SK-N-SH treated with all-trans-retinoic acid at 6 μM for 48 hours (cell line): ENCODE measurements around the gene EDIL3.
A peak's percentile ranks its signal among the peaks of the same experiment; 100 is the strongest.

Experiments
- ATAC-seq: fragments of 200-7000 bp; cut with Tn5 transposase; 3 replicates; pipeline ENCODE4 v1.9.1; 2020; ENCODE audit warnings: mild to moderate bottlenecking, moderate library complexity
- ARNTL ChIP-seq: fragments of 450-650 bp; formaldehyde crosslinking; IDR thresholded peaks from 2 replicates; pipeline ENCODE4 v1.5.0; 2020; ENCODE audit warnings: low read depth, mild to moderate bottlenecking, moderate library complexity, borderline replicate concordance
- BACH2 ChIP-seq: fragments of 250-450 bp; sonication (Bioruptor Pico); IDR thresholded peaks from 2 replicates; pipeline ENCODE4 v1.9.0; 2021; ENCODE audit warnings: mild to moderate bottlenecking, borderline replicate concordance
- CSRNP3 ChIP-seq: fragments of 250-450 bp; sonication (Bioruptor Pico); IDR thresholded peaks from 2 replicates; pipeline ENCODE4 v1.5.1; 2021; ENCODE audit warnings: mild to moderate bottlenecking, moderate library complexity
- ESRRG ChIP-seq: fragments of 250-450 bp; sonication (Bioruptor Pico); IDR thresholded peaks from 2 replicates; pipeline ENCODE4 v1.6.1; 2021; ENCODE audit warnings: mild to moderate bottlenecking
- GLIS3 ChIP-seq: fragments of 250-450 bp; sonication (Bioruptor Pico); IDR thresholded peaks from 2 replicates; pipeline ENCODE4 v1.5.0; 2020; ENCODE audit warnings: mild to moderate bottlenecking, moderate library complexity
- OSR1 ChIP-seq: fragments of 250-450 bp; sonication (Bioruptor Pico); IDR thresholded peaks from 2 replicates; pipeline ENCODE4 v1.8.0; 2022; ENCODE audit warnings: moderate library complexity, mild to moderate bottlenecking, inconsistent platforms
- PATZ1 ChIP-seq: fragments of 250-450 bp; sonication (Bioruptor Pico); IDR thresholded peaks from 2 replicates; pipeline ENCODE4 v1.8.0; 2020; ENCODE audit warnings: mild to moderate bottlenecking, moderate library complexity, borderline replicate concordance
- POU6F1 ChIP-seq: fragments of 250-450 bp; sonication (Bioruptor Pico); IDR thresholded peaks from 2 replicates; pipeline ENCODE4 v1.8.0; 2021; ENCODE audit warnings: low read depth, mild to moderate bottlenecking, moderate library complexity, borderline replicate concordance
- PPARA ChIP-seq: fragments of 250-450 bp; sonication (Bioruptor Pico); IDR thresholded peaks from 2 replicates; pipeline ENCODE4 v1.5.0; 2020; ENCODE audit warnings: mild to moderate bottlenecking, borderline replicate concordance
- RARB ChIP-seq: fragments of 250-450 bp; sonication (Bioruptor Pico); IDR thresholded peaks from 2 replicates; pipeline ENCODE4 v1.8.0; 2021; ENCODE audit warnings: mild to moderate bottlenecking, moderate library complexity
- SNAI2 ChIP-seq: fragments of 250-450 bp; sonication (Bioruptor Pico); IDR thresholded peaks from 2 replicates; pipeline ENCODE4 v1.5.0; 2020; ENCODE audit warnings: mild to moderate bottlenecking, moderate library complexity
- TCF4 ChIP-seq: fragments of 250-450 bp; sonication (Bioruptor Pico); IDR thresholded peaks from 2 replicates; pipeline ENCODE4 v1.8.0; 2021; ENCODE audit warnings: mild to moderate bottlenecking, moderate library complexity, borderline replicate concordance
- TSHZ2 ChIP-seq: fragments of 250-450 bp; sonication (Bioruptor Pico); IDR thresholded peaks from 2 replicates; pipeline ENCODE4 v1.5.0; 2020; ENCODE audit warnings: mild to moderate bottlenecking, moderate library complexity
- ZC3H10 ChIP-seq: fragments of 250-450 bp; sonication (Bioruptor Pico); IDR thresholded peaks from 2 replicates; pipeline ENCODE4 v1.5.1; 2021; ENCODE audit warnings: mild to moderate bottlenecking, moderate library complexity
- ZFP3 ChIP-seq: fragments of 250-450 bp; sonication (Bioruptor Pico); IDR thresholded peaks from 2 replicates; pipeline ENCODE4 v1.5.0; 2020; ENCODE audit warnings: mild to moderate bottlenecking, moderate library complexity
- ZFP30 ChIP-seq: fragments of 450-650 bp; formaldehyde crosslinking; IDR thresholded peaks from 2 replicates; pipeline ENCODE4 v1.5.0; 2022; ENCODE audit warnings: mild to moderate bottlenecking, moderate library complexity
- ZNF70 ChIP-seq: fragments of 450-650 bp; formaldehyde crosslinking; IDR thresholded peaks from 2 replicates; pipeline ENCODE4 v1.5.0; 2020; ENCODE audit warnings: mild to moderate bottlenecking, moderate library complexity
- ZNF8 ChIP-seq: fragments of 450-650 bp; formaldehyde crosslinking; IDR thresholded peaks from 2 replicates; pipeline ENCODE4 v1.5.0; 2020; ENCODE audit warnings: mild to moderate bottlenecking, moderate library complexity

Gene EDIL3

GRCh38 chr5:84229045-84229444 is 155.6 kb downstream of the EDIL3 start:
- ATAC-seq, result peak; percentile 46; the same call in 1 of the 3 replicates
- TF ChIP-seq ESRRG (no peak), PATZ1 (no peak), ZFP30 (CRISPR knock-in tag) (no peak), RARB (CRISPR knock-in tag) (no peak), ZFP3 (CRISPR knock-in tag) (no peak), TSHZ2 (CRISPR knock-in tag) (no peak), ARNTL (CRISPR knock-in tag) (no peak), POU6F1 (CRISPR knock-in tag) (no peak), OSR1 (CRISPR knock-in tag) (no peak), BACH2 (no peak), ZNF70 (CRISPR knock-in tag) (no peak), CSRNP3 (CRISPR knock-in tag) (no peak), ZC3H10 (no peak), SNAI2 (no peak), PPARA (no peak), GLIS3 (CRISPR knock-in tag) (no peak)

GRCh38 chr5:84228266-84228665 is 156.4 kb downstream of the EDIL3 start:
- ATAC-seq, result peak; percentile 55
- TF ChIP-seq ZFP30 (CRISPR knock-in tag) (no peak), ZFP3 (CRISPR knock-in tag) (no peak), GLIS3 (CRISPR knock-in tag) (no peak), PATZ1 (no peak), ZNF70 (CRISPR knock-in tag) (no peak), ZNF8 (CRISPR knock-in tag) (no peak), ESRRG (no peak), CSRNP3 (CRISPR knock-in tag) (no peak), SNAI2 (no peak), TSHZ2 (CRISPR knock-in tag) (no peak), POU6F1 (CRISPR knock-in tag) (no peak), PPARA (no peak), TCF4 (CRISPR knock-in tag) (no peak)
